T-helper 1 cell treated with Interleukin-12 subunit alpha and Interleukin-12 subunit beta and Interleukin-4 antibody, amounts not matched to agents 30 ng/mL and 1 ng/mL, for 36 hours (primary cell): Measurements from ENCODE around the gene POLD1. TPM values are rescaled to one million over a fixed set of nuclear protein-coding genes. Genes with fewer than 3 reads are reported as not detected.
"Not testable (repeated sequence)": the region's sequence is repeated elsewhere in the genome, so short reads cannot be mapped to it uniquely, and the experiment has no call there.

Experiments
- intact Hi-C: fragments of 100-400 bp; cut with micrococcal nuclease; formaldehyde crosslinking; loops from one replicate; pipeline ENCODE4 v1.15.1; 2024
- total RNA-seq: library from RNA; stranded (reverse); gene quantifications from 2 replicates; pipeline ENCODE4 v1.2.3, GENCODE V29; 2022

POLD1 gene
- total RNA-seq, 1 donor from 2014 or later, result 105 TPM

DNA sequence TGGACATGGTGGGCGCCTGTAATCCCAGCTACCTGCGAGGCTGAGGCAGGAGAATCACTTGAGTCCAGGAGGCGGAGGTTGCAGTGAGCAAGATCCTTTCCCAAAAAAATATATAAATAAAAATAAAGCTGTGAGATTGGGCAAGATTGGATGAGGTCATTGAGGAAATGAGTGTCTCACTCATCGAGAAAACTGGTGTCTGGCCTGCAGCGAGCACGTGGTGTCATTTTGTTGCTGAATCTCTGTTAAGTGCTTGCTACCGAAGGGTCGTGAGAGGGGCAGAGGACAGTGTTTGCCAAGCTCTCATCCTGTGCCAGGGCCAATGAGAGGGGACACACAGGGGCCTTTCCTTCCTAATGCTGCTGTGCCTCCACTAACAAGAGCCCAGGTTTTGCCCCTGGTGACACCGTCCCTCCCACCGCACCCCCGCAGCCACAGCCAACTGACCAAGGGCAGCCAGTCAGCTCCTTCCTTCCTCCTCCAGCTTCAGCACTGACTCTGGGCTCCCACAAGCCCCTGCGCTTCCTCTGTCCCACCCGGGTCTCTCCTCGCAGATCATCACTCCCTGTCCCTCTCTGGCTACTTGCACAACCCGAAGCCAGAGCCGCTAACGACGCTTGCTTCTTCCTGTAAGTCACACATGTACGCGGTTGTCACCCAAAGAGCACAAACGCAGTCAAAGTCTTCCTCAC is 3.2 kb downstream of the POLD1 start:
- intact Hi-C loops, result no loop called here

DNA sequence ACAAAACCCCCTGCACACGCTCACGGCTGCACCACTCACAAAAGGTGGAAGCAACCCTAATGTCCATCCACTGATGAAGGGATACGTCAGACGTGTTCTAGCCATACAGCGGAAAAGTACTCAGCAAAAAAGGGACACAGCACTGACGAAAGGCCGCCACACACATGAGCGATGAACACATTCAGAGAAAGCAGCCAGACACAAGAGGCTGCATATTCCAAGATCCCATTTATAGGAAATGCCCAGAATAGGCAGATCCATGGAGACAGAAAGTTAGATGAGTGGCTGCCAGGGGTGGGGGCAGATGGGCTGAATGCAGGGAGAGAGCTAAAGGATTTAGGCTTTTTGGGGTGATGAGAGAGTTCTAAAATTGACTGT is 3.7 kb downstream of the POLD1 start:
- intact Hi-C loops, result no loop called here

DNA sequence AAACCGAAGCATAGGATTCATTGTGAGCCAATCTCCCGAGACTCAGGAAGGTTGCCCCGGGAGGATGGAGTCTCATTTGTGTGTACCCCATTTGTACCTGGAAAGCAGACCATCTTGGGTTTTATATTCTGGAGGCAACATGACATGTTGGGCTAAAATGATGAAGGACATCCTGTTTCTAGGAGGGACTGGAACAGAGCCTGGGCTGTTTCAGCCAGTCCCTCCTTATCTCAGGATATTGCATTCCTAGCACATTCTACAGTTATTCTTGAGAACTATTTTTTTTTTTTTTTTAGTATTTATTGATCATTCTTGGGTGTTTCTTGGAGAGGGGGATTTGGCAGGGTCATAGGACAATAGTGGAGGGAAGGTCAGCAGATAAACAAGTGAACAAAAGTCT is 6.1 kb downstream of the POLD1 start:
- intact Hi-C loops, result not testable (repeated sequence)

DNA sequence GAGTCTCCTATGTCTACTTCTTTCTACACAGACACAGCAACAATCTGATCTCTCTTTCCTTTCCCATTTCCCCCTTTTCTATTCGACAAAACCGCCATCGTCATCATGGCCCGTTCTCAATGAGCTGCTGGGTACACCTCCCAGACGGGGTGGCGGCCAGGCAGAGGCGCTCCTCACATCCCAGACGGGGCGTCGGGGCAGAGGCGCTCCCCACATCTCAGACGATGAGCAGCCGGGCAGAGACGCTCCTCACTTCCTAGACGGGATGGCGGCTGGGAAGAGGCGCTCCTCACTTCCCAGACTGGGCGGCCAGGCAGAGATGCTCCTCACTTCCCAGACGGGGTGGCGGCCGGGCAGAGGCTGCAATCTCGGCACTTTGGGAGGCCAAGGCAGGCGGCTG is 6.8 kb downstream of the POLD1 start:
- intact Hi-C loops, result not testable (repeated sequence)

DNA sequence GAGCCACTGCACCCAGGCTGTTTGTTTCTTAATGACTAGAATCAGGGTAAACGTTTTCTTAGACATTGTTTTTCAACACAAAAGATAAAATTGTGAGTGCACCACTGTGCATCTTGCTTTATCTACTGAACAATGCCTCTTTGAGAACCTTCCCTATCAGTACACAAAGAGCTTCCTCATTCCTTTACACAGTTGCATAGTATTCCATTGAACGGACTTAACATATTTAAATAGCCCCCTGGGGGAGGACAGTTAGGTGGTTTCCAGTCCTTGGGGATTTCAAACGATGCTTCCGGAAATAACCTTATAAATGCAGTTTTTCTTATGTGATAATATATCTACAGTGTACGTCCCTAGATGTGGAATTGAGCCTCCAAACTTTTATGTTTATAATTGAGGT is 8.6 kb downstream of the POLD1 start:
- intact Hi-C loops, result no loop called here

DNA sequence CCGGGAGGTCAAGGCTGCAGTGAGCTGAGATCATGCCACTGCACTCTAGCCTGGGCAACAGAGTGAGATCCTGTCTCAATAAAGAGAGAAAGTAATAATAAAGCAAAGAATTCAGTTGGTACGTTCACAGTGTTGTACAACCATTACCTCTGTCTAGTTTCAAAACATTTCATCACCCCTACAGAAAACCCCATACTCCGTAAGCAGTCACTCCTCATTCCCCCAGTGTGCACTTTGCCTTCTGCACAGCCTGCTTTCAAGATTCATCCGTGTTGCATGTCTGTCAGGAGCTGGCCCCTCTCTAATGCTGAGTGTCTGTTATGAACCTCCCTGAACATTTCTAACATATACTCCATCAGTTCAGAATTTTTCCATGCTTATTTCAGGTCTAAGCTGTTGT is 9.4 kb downstream of the POLD1 start:
- intact Hi-C loops, result no loop called here

DNA sequence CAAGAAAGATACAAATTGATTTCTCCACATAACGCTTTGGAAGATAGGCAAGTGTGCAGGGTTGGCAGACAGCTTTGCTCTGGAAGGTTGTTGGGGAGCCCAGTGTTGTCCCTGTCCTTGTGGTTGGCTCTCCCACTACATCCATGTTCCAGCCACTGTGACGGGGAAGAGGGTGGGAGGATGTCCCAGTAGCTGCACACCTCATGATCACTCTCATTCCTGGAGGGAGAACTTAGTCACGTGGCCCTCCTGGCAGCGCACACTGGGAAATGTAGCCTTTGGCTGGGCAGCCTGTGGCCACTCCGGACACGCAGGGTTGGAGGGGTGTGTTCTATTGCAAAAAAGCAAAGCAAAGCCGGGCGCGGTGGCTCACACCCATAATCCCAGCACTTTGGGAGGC is 9.9 kb downstream of the POLD1 start:
- intact Hi-C loops, result no loop called here

DNA sequence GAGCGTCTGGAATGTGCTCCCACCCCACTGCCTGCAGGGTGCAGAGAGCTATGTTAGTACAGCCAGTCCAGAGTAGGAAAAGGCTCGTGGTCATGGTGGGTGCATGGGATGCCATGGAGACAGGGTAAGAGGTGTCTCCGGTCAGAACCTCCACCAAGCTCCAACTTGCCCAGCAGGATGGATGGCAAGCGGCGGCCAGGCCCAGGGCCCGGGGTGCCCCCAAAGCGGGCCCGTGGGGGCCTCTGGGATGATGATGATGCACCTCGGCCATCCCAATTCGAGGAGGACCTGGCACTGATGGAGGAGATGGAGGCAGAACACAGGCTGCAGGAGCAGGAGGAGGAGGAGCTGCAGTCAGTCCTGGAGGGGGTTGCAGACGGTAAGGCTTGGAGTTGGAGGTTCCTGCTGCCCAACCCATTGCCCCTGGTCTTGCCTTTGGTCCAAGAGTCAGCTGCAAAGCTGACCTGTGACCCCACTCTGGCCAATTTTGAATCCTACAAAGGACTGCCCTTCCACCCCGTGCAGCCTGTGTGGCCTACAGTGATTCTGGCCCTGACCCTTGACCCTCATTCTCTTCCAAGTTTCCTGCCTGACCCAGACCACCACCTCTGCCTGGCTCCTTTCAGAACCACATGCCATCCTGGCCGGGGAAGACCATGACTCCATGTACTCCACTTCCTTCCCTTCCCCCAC is 14.7 kb downstream of the POLD1 start:
- intact Hi-C loops, result no loop called here

DNA sequence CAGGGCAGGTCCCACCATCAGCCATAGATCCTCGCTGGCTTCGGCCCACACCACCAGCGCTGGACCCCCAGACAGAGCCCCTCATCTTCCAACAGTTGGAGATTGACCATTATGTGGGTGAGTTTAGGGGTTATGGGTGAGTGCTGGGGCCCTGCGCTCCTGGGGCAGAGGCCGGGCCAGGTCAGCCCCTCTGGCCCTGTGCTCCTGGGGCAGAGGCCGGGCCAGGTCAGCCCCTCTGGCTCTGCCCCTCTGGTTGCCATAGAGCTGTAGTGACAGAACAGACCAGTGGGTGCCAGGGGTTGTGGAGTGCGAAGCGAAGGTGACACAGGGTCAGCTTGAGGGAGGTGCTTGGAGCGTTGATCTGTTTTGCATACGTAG is 15.2 kb downstream of the POLD1 start:
- intact Hi-C loops, result no loop called here

DNA sequence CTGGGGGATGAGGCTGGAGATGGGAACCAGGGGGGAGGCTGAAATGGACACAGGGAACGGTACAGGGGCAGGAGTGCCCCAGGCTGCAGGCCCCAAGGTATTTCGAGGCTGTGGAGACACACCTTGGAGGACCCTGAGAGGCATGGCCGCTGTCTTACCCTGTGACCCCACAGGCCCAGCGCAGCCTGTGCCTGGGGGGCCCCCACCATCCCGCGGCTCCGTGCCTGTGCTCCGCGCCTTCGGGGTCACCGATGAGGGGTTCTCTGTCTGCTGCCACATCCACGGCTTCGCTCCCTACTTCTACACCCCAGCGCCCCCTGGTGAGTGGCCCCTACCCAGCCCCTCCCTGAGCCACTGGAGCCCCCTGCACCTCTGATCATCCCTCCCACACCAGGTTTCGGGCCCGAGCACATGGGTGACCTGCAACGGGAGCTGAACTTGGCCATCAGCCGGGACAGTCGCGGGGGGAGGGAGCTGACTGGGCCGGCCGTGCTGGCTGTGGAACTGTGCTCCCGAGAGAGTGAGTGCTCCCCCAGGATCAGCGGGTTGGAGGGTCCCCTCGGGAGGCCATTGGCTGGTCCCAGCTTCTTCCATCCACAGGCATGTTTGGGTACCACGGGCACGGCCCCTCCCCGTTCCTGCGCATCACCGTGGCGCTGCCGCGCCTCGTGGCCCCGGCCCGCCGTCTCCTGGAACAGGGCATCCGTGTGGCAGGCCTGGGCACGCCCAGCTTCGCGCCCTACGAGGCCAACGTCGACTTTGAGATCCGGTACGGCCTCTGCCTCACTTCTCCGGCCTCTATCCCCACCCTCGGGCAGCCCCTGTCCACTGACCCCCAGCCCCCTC is 17.7 kb downstream of the POLD1 start:
- intact Hi-C loops, result no loop called here

DNA sequence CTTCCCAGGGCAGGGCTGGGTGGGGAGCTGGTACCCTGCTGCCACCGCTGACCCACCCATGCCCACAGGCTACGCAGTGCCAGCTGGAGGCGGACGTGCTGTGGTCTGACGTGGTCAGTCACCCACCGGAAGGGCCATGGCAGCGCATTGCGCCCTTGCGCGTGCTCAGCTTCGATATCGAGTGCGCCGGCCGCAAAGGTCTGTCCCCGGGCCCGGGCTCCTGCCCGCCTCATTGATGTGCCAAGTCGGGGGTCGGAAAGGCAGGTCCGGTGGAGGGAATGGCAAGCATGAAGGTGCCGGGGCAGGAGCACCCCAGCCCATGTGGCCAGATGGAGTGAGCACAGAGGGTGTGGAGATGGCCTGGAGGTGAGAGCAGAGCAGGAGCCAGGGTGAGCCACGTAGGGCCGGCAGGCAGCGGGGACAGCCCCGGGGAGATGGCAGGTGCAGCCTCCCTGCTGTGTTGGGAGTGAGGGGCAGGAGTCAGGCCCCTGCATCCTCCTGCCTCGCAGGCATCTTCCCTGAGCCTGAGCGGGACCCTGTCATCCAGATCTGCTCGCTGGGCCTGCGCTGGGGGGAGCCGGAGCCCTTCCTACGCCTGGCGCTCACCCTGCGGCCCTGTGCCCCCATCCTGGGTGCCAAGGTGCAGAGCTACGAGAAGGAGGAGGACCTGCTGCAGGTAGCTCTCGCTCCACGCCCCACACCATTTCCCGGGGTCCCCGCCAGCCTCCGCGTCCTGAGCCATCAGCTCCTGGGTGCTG is 18.6 kb downstream of the POLD1 start:
- intact Hi-C loops, result no loop called here

DNA sequence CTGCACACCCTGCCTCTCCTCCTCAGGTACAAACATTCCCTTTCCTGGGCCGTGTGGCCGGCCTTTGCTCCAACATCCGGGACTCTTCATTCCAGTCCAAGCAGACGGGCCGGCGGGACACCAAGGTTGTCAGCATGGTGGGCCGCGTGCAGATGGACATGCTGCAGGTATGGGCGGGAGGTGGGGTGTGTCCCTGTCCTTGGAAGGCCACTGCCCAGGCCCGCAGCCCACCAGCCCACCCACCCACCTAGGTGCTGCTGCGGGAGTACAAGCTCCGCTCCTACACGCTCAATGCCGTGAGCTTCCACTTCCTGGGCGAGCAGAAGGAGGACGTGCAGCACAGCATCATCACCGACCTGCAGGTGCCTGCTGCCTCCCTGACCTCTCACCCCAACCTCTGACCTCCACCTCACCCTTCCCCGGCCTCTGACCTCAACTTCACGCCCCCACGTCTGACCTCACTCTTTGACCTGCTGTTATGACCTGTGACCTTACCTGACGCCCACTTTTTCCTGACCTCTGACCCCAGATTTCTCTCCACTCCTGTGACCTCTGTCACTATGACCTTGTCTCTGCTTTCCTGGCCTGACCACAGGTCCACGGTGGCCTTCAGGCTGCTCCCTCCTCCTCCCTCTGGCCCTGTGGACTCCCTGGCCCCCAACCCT is 22.1 kb downstream of the POLD1 start:
- intact Hi-C loops, result no loop called here

DNA sequence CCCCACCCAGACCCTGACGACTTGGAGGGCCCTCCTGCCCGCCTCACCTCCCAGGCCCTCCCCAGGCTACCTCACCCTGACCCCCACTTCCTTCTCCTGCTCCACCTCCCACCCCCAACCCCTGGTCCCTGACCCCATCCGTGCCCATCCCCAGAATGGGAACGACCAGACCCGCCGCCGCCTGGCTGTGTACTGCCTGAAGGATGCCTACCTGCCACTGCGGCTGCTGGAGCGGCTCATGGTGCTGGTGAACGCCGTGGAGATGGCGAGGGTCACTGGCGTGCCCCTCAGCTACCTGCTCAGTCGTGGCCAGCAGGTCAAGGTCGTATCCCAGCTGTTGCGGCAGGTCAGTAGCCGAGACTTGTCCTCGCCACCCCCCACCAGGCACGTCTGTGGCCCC is 22.7 kb downstream of the POLD1 start:
- intact Hi-C loops, result no loop called here

DNA sequence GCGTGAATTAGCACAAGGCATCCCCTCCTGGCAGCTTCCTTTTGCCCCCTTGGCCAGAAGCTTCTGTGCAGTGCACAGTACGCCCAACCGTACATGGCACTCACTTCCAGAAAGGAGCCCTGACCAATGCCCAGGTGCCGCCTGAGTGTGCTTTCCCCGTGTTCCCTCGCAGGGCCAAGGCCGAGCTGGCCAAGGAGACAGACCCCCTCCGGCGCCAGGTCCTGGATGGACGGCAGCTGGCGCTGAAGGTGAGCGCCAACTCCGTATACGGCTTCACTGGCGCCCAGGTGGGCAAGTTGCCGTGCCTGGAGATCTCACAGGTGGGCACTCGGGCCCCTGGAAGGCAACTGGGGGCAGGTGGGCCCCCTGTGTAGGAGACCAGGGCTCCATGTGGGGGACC is 25.2 kb downstream of the POLD1 start:
- intact Hi-C loops, result no loop called here

DNA sequence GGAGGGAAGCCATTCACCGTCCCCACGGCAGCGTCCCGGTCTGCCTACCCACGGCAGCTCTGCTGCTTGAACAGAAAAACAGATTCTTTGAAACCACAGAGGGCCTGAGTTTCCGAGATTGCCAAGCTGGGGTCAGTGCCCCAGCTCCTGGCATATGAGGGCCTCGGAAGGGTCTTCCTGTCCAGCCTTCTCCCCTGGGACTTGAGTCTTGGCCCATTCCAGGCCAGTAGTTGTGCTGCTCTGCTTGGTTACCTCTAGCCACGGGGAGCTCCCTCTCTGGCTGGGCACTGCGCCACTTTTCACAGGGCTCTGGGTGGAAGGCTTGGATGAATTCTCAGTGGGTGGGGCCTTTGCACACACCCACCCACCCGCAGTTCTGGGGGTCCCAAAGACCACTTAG is 26.0 kb downstream of the POLD1 start:
- intact Hi-C loops, result no loop called here

DNA sequence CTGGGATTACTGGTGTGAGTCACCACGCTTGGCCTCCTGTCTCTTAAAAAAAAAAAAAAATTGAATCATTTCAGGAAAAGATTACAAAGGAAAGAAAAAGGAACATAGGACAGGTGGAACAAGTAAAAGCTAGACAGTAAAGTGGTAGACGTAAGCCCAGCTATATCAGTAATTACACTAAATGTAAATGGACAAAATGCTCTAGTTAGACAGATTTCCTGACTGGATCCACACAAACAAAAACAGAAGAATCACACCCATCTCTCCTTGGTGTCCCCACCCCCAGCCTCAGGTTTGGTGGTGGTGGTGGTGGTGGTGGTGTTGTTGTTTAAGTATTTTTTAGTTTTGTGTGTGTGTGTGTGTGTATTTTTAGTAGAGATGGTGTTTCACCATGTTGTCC is 28.3 kb downstream of the POLD1 start:
- intact Hi-C loops, result no loop called here

DNA sequence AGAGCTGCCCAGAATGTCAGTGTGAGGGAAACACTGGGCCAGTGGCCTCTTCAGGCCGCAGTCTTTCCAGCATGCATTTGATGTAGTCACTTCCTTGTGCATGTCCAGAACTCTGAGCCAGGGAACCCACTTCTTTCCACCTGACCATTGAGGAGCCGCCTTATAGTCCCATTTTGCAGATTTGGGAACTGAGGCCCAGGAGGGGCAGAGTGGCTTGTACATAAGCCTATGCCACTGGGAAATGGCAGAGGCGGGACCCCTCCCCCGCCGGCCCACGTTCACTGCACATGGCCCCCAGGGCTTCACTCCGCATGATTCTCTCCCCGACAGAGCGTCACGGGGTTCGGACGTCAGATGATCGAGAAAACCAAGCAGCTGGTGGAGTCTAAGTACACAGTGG is 28.9 kb downstream of the POLD1 start:
- intact Hi-C loops, result no loop called here

DNA sequence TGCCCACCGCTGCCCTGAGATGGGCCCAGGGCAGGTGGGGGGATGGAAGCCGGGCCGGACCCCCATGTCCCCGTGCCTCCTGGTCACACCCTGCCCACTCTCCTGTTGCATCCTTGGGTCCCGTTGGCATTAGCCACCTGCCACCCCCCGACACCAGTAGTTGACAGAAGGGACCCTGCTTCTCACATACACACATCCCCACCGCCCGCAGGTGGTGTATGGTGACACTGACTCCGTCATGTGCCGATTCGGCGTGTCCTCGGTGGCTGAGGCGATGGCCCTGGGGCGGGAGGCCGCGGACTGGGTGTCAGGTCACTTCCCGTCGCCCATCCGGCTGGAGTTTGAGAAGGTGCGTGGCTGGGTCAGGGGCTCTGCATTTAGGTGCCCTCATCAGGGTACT is 29.4 kb downstream of the POLD1 start:
- intact Hi-C loops, result no loop called here

DNA sequence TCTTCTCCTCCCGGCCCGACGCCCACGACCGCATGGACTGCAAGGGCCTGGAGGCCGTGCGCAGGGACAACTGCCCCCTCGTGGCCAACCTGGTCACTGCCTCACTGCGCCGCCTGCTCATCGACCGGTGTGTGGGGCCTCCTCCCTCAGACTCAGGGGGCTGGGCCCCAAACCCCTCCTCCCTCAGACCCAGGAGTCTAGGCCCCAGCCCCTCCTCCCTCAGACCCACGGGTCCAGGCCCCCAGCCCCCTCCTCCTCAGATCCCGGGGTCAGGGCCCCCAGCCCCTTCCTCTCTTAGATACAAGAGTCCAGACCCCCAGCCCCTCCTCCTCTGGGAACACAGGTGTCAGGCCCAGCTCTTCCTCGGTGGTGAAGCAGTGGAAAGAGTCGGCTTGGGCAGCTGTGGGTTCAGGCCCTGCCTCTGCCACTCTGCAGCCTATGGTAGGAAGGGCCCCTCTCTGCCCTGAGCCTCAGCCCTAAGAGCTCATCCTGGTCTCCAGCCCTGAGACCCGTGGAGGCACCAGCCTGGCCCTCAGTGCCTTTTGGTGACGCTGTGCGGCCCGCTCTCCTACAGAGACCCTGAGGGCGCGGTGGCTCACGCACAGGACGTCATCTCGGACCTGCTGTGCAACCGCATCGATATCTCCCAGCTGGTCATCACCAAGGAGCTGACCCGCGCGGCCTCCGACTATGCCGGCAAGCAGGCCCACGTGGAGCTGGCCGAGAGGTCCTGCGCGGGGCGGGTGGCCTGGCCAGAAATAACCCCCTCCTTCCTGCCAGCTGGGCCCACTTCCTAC is 30.9 kb downstream of the POLD1 start:
- intact Hi-C loops, result loop anchor here (1.0 to 2.0 kb wide), 4 partner anchors 16 to 58 kb away; partner anchors contain the start of gene POLD1

DNA sequence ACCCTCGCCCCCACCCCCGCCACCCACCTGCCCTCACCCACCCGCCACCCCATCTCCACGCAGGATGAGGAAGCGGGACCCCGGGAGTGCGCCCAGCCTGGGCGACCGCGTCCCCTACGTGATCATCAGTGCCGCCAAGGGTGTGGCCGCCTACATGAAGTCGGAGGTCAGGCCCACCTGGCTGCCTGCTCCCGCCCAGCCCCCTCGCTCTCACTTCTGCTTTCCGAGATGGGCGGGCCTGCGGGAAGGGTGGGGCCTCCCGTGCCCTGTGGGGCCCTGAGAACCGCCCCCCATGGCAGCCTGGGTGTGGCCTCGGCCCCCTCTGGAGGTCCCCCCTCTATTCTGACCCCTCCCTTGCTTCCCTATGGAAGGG is 31.5 kb downstream of the POLD1 start:
- intact Hi-C loops, result loop anchor here (2.0 kb wide), 2 partner anchors 15 to 31 kb away; partner anchors contain the start of gene POLD1
